Measurements from ENCODE around the gene ADCY5. TPM values are rescaled to one million over a fixed set of nuclear protein-coding genes. Genes with fewer than 3 reads are reported as not detected.

The ADCY5 gene
- total RNA-seq, 1 experiment from 2014 or later, result 0.24 TPM

- DNase-seq, result no peak
- ChIA-PET POLR2A (ENCODE audit: unreplicated experiment) (interaction anchor here (0.6 kb wide), 1 partner anchor 87 kb away, joined by 3 read pairs; no protein-coding TSS in a partner anchor), CTCF (no interaction called here)
- no peaks in the 10 kb centered on the region for H3K36me3 ChIP-seq (ENCODE audit: low read depth)
- no peaks in the 10 kb centered on the region for H3K4me1 ChIP-seq (replicated peaks; ENCODE audit: insufficient read depth)
- no peak overlapping the region for H3K4me3 ChIP-seq
- H3K79me2 ChIP-seq (ENCODE audit: low read depth), result no peaks in the 10 kb centered on the region
- BruUV-seq (replicated peaks), result no TSS peak
- no peak overlapping the region for H3K4me2 ChIP-seq
- no peak overlapping the region for H3K27ac ChIP-seq
- H4K20me1 ChIP-seq (ENCODE audit: insufficient read depth), result no peaks in the 10 kb centered on the region
- intact Hi-C loops (cut with micrococcal nuclease; ENCODE audit: unreplicated experiment), result loop anchor here (10.0 kb wide), 2 partner anchors 403 to 1233 kb away; no protein-coding TSS in a partner anchor
- H3K9me3 ChIP-seq (ENCODE audit: insufficient read depth, low read depth), result no peaks in the 10 kb centered on the region
- H2AFZ ChIP-seq, result no peak overlapping the region
- TF ChIP-seq CTCF (conservative IDR thresholded peaks at IDR 0.05) (no peak), EZH2 (IDR thresholded peaks at IDR 0.05; ENCODE audit: low read depth) (no peak)
- no peaks in the 10 kb centered on the region for H3K9me2 ChIP-seq (ENCODE audit: insufficient read depth)
- H3F3A ChIP-seq (ENCODE audit: insufficient read depth, low read depth), result no peaks in the 10 kb centered on the region
- H3K27me3 ChIP-seq (ENCODE audit: insufficient read depth, low read depth), result no peaks in the 10 kb centered on the region
These were observed 127.1 kb downstream of the ADCY5 start for GRCh38 chr3:123321806-123322205.

GRCh38 chr3:123320221-123320620 is 128.7 kb downstream of the ADCY5 start:
- Histone ChIP-seq H3K4me2 (no peak overlapping the region), H3K27me3 (ENCODE audit: insufficient read depth, low read depth) (no peaks in the 10 kb centered on the region), H3K9me2 (ENCODE audit: insufficient read depth) (no peaks in the 10 kb centered on the region), H3K9me3 (ENCODE audit: insufficient read depth, low read depth) (no peaks in the 10 kb centered on the region), H3K27ac (no peak overlapping the region), H4K20me1 (ENCODE audit: insufficient read depth) (no peaks in the 10 kb centered on the region), H3K4me3 (no peak overlapping the region), H2AFZ (no peak overlapping the region), H3F3A (ENCODE audit: insufficient read depth, low read depth) (no peaks in the 10 kb centered on the region), H3K4me1 (replicated peaks; ENCODE audit: insufficient read depth) (no peaks in the 10 kb centered on the region), H3K79me2 (ENCODE audit: low read depth) (no peaks in the 10 kb centered on the region), H3K36me3 (ENCODE audit: low read depth) (no peaks in the 10 kb centered on the region)
- no peak for DNase-seq
- CTCF ChIA-PET, result no interaction called here
- POLR2A ChIA-PET (ENCODE audit: unreplicated experiment), result interaction anchor here (0.6 kb wide), 1 partner anchor 194 kb away, joined by 7 read pairs; no protein-coding TSS in a partner anchor
- intact Hi-C loops (cut with micrococcal nuclease; ENCODE audit: unreplicated experiment), result loop anchor here (10.0 kb wide), 2 partner anchors 405 to 1235 kb away; no protein-coding TSS in a partner anchor
- TF ChIP-seq EZH2 (IDR thresholded peaks at IDR 0.05; ENCODE audit: low read depth) (no peak), CTCF (conservative IDR thresholded peaks at IDR 0.05) (no peak)
- no TSS peak for BruUV-seq (replicated peaks)

GRCh38 chr3:123319760-123320159 is 129.1 kb downstream of the ADCY5 start:
- Histone ChIP-seq H4K20me1 (ENCODE audit: insufficient read depth) (no peaks in the 10 kb centered on the region), H2AFZ (no peak overlapping the region), H3K27me3 (ENCODE audit: insufficient read depth, low read depth) (no peaks in the 10 kb centered on the region), H3K79me2 (ENCODE audit: low read depth) (no peaks in the 10 kb centered on the region), H3K36me3 (ENCODE audit: low read depth) (no peaks in the 10 kb centered on the region), H3K27ac (no peak overlapping the region), H3K9me3 (ENCODE audit: insufficient read depth, low read depth) (no peaks in the 10 kb centered on the region), H3K4me2 (no peak overlapping the region), H3K9me2 (ENCODE audit: insufficient read depth) (no peaks in the 10 kb centered on the region), H3K4me3 (no peak overlapping the region), H3K4me1 (replicated peaks; ENCODE audit: insufficient read depth) (no peaks in the 10 kb centered on the region), H3F3A (ENCODE audit: insufficient read depth, low read depth) (no peaks in the 10 kb centered on the region)
- intact Hi-C loops (cut with micrococcal nuclease; ENCODE audit: unreplicated experiment), result loop anchor here (10.0 kb wide), 2 partner anchors 405 to 1235 kb away; no protein-coding TSS in a partner anchor
- TF ChIP-seq CTCF (conservative IDR thresholded peaks at IDR 0.05) (no peak), EZH2 (IDR thresholded peaks at IDR 0.05; ENCODE audit: low read depth) (no peak)
- DNase-seq, result no peak
- POLR2A ChIA-PET (ENCODE audit: unreplicated experiment), result interaction anchor here (0.6 kb wide), 1 partner anchor 194 kb away, joined by 7 read pairs; no protein-coding TSS in a partner anchor
- CTCF ChIA-PET, result no interaction called here
- no TSS peak for BruUV-seq (replicated peaks)
